IgD-negative memory B cell (primary cell): Measurements from ENCODE around the gene MXD4. TPM values are rescaled to one million over a fixed set of nuclear protein-coding genes. Genes with fewer than 3 reads are reported as not detected.

Experiments used
- H3K27ac Mint-ChIP-seq, 3 donors: one replicate each; pipeline ENCODE4 v1.8.0; 2020 to 2022; ENCODE audit warnings: mild to moderate bottlenecking in 3 of 3, mixed read lengths in 3 of 3, moderate library complexity in 1 of 3
- H3K27me3 Mint-ChIP-seq: one replicate; pipeline ENCODE4 v1.8.0; 2021; ENCODE audit warnings: mixed read lengths
- H3K36me3 Mint-ChIP-seq: one replicate; pipeline ENCODE4 v1.8.0; 2020; ENCODE audit warnings: mild to moderate bottlenecking, mixed read lengths
- H3K4me1 Mint-ChIP-seq, 3 donors: one replicate each; pipeline ENCODE4 v1.8.0; 2020 to 2022; ENCODE audit warnings: mixed read lengths in 3 of 3, mild to moderate bottlenecking in 1 of 3
- H3K4me3 Mint-ChIP-seq, 4 donors: one replicate each; pipeline ENCODE4 v1.8.0; 2020 to 2022; ENCODE audit warnings: mild to moderate bottlenecking in 4 of 4, mixed read lengths in 4 of 4, moderate library complexity in 3 of 4
- H3K9me3 Mint-ChIP-seq, 3 donors: one replicate each; pipeline ENCODE4 v1.8.0; 2020 to 2021; ENCODE audit warnings: mixed read lengths in 3 of 3, mild to moderate bottlenecking in 1 of 3
- polyA plus RNA-seq: library from polyadenylated mRNA; unstranded; fragments of 300-500 nt; fragmentation: Illumina TruSeq; gene quantifications from one replicate; pipeline ENCODE4 v1.2.3, GENCODE V29; 2021

The MXD4 gene
- polyA plus RNA-seq, 1 donor from 2014 or later: 31.1 TPM

DNA sequence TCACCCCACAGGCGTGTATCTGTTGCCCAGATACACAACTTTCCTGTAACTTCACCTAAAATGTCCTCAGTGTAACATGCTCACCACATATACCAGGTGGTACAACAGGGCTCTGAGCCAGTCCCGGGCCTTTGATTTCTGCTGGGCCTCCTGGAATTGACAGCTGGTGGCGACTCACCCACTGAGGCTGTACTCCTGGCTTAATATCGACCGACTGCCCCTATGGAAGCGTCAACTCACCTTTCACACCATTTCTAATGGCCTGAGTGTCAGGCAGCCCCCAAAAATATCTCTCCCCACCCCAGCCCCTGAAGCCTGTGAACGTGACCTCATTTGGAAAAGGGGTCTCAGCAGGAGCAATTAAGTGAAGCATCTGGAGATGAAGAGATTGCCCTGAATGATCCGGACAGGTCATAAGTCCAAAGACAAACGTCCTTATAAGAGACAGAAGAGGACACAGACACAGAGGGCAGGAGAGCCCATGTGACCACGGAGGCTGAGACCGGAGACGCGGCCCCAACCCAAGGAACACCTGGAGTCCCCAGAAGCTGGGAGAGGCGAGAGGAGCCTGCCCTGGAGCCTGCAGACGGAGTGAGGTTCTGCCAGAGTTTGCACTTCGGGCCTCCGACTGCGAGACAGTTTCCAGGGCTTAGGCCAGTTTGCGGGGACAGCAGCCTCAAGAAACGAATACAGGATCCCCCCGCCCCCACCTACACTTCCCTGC is 12.6 kb upstream of the MXD4 start:
- Mint-ChIP-seq H3K9me3 (peaks cover 0 to 1% (median 0%) of the 10 kb centered on the region in 3 donors), H3K36me3 (no peaks in the 10 kb centered on the region), H3K27me3 (peaks cover 1% of the 10 kb centered on the region), H3K4me1 (peaks cover 0 to 1% (median 0%) of the 10 kb centered on the region in 3 donors), H3K27ac (no peak overlapping the region), H3K4me3 (no peak overlapping the region)

DNA sequence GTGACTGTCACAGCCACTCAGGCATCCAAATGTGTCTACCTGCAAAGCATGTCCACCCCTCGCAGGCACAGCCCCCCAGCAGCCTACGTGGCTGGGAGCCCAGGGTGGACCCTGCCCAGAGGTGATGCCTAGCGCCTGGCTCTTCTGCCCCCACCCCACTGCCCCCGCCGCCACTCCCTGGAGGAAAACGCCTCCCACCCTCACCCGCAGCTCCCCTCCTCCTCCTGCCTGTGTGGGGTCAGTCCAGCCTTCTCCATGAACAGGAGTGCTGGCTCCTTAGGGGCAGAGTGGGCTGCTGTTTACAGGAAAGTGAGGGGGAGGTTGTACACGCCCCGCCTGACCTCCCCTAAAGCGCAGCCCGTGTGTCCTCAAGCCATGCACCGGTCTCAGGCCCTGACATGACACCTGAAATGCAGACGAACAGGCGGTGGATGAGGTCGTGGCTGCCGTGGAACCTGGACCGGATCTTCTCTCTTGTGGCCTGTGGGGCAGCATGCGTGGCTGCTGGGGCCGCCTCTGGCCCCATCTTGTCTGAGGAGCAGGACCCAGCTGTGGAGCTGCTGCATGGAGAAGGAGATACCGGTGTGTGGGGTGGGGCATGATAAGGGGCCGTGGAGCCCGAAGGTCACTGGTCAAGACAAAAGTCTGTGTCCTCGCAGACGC is 11.9 kb upstream of the MXD4 start:
- Mint-ChIP-seq H3K27ac (no peak overlapping the region), H3K4me3 (no peak overlapping the region), H3K9me3 (peaks cover 0 to 1% (median 0%) of the 10 kb centered on the region in 3 donors), H3K4me1 (peaks cover 0 to 1% (median 0%) of the 10 kb centered on the region in 3 donors), H3K36me3 (no peaks in the 10 kb centered on the region), H3K27me3 (peaks cover 1% of the 10 kb centered on the region)

DNA sequence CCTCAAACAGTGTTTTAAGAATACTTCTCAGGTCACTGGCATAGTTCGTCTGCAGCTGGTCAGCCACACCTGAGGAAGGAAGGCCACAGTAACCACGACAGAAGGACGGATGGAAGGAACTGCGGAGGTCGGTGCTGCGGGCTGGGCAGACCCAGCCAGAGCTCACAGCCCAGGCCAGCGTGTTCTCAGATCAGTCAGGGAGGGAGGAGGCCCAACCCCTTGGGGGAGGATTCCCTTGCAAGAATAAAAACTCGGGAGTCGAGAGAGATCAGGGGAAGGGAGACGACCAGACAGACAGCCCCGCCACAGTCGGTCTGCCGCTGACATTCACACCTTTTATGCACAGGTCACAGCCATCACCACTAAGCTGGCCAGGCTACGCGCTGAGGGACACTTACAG is 11.3 kb upstream of the MXD4 start:
- Mint-ChIP-seq H3K27me3 (peaks cover 1% of the 10 kb centered on the region), H3K4me1 (peaks cover 0 to 1% (median 0%) of the 10 kb centered on the region in 3 donors), H3K27ac (no peak overlapping the region), H3K4me3 (no peak overlapping the region), H3K36me3 (no peaks in the 10 kb centered on the region), H3K9me3 (peaks cover 0 to 1% (median 0%) of the 10 kb centered on the region in 3 donors)

DNA sequence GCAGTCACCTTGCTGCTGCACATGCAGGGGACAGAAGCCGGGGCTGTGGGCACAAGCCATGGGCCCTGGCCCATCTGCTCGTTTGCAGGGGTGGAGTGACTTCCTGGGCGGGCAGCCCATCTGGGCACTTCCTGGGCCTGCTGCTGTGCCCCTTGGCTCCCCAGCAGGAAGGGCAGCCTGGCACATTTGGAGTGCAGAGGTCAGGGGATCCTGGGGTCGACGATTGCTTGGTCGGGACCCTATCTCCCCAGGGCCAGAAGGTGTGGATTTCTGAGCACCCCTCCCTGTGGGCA is 10.9 kb upstream of the MXD4 start:
- peaks cover 0 to 1% (median 0%) of the 10 kb centered on the region in 3 donors for H3K4me1 Mint-ChIP-seq
- H3K27ac Mint-ChIP-seq: no peak overlapping the region
- H3K9me3 Mint-ChIP-seq: peaks cover 0 to 1% (median 0%) of the 10 kb centered on the region in 3 donors
- H3K36me3 Mint-ChIP-seq: no peaks in the 10 kb centered on the region
- H3K4me3 Mint-ChIP-seq: no peak overlapping the region
- H3K27me3 Mint-ChIP-seq: peaks cover 1% of the 10 kb centered on the region

DNA sequence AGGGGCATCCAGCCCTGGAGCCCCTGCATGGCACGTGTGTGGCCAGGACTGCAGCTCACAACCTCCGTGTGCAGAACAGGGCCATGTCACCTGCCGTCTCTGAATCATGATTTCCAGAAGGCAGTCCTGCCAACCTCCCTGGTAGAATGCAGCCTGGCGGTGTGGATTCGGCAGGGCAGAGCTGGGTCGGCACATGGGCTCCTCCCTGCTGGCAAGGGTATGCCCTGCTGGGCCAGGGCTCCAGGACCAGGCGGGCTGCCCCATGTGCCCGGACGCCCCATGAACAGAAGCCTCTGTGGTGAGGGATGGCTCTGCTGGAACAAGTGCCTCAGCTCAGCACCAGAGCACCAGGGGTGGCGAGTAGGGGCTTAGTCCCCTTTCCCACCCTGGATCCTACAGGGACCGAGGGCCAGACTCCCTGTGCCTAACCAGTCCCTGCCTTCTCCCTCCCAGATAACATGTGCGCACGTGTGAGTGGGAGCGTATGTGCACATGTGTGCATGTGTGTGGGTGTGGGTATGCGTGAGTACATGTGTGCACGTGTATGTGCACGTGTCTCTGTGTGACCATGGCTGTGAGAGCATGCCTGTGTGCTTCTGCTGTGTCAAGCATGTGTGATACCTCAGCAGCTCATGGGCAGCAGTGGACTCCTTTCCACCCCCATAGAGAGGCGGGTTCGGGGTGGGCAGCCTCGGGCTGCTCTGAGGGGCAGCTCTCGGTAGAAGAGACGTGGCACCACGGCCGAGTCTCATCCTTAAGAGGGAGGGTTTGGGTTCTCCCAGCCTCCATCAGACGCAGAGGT is 10.3 kb upstream of the MXD4 start:
- Mint-ChIP-seq H3K36me3 (no peaks in the 10 kb centered on the region), H3K27ac (no peak overlapping the region), H3K4me1 (peaks cover 0 to 1% (median 0%) of the 10 kb centered on the region in 3 donors), H3K4me3 (no peak overlapping the region), H3K27me3 (peaks cover 1% of the 10 kb centered on the region), H3K9me3 (peaks cover 0 to 1% (median 0%) of the 10 kb centered on the region in 3 donors)

DNA sequence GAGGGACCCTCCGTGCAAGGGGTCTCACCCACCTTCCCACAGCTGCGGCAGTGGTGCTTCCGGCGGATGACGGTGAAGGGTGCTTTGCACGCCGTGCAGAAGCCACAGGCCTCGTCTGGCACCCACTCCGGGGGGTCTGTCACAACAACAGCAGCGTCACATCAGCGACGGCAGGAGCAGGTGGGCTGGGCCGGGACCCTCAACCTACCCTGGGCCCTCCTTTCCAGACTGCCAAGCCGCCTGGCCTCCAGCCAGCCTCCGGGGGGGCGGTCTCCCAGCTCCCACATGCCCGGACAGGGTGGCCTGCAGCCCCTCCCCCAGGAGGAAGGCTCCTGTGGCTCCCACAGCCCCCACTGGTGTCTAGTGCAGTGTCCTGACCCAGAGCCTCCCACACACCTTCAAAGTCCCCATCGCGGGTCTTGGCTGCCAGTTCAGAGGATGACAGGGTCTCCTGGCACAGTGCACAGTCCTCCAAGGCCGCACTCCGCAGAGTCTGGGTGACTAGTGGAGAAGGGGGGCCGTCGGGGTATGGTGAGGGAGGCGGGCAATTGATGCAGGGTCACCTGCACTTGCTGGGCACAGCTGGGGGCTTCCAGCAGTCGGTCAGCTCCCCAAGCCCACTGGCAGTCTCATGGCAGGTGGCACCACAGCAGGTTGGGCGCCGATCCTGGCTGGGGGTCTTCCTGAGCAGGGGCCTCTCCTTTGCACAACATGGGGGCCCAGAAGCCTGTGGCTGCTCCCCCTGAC is 9.5 kb upstream of the MXD4 start:
- H3K27ac Mint-ChIP-seq: no peak overlapping the region
- peaks cover 0 to under 1% (median 0%) of the 10 kb centered on the region in 3 donors for H3K9me3 Mint-ChIP-seq

DNA sequence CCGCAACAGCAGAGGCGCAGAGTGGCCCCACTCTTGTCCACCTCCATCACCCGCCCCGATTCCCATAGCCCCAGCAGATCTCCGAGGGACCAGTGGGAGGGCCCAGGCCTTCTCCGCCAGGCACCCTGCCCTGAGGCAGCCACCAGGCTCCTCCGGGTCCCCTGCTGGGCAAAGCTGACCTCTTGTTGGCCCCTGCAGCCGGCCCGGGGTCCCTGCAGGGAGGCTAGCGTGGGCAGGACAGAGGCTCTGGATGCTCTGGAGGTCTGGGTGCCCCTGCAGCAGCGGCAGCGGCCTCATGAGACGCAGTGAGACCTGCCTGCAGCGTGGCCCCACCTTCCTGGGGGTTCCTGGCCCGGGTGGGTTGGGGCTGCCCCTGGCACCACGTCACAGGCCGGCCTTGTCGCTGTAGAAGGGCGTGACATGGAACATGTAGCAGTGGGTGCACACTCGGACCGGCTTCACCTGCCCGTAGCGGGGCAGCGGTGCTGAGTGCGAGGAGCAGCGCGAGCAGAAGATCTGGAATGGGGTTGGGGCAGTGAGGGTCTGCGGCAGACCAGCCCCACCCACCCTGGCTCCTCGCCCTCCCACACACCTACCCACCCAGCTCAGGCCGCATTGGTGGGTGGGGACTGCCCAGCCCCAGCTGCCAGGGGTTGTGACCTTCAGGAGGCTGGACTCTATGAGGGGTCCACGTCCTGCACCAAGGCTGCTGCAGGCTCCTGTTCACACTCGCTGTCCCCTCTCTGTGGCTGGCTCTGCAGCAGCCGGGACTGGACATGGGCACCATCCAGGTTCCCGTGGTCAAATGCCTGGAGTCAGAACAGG is 8.6 kb upstream of the MXD4 start:
- Mint-ChIP-seq H3K9me3 (no peaks in the 10 kb centered on the region), H3K4me1 (peaks cover 0 to 1% (median 0%) of the 10 kb centered on the region in 3 donors), H3K27ac (peak overlapping the region in 1 of 3 donors; percentile 27), H3K36me3 (no peaks in the 10 kb centered on the region), H3K4me3 (no peak overlapping the region), H3K27me3 (peaks cover 1% of the 10 kb centered on the region)

More for the DNA sequence above, 9.5 kb upstream of the MXD4 start:
- Mint-ChIP-seq H3K27me3 (peaks cover 1% of the 10 kb centered on the region), H3K4me1 (peaks cover 0 to 1% (median 0%) of the 10 kb centered on the region in 3 donors), H3K4me3 (no peak overlapping the region), H3K36me3 (no peaks in the 10 kb centered on the region)

DNA sequence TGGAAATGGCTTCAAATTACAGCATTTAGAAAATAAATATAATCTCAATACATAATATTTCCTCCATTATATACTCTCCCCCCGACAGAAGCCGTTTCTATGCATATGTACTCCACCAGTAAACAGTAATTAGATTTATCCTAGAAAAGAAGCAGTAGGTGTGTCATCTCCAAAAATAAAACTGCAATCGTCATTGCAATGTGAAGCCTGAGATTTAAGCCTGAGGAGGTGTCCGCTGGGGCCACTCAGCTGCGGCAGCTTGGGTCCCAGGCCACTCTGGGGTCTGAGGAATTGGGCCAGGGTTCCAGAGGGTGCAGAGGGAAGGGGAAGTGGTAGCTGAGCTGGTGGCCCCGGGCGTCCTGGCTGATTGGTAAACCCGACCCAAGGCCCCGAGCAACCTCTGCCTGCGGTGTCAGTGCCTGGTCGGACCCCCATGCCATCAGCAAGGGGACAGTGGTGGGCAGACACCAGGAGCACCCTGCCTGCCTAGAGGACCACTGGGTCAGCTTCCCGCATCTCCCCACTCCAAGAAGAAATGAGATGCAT is 7.8 kb upstream of the MXD4 start:
- Mint-ChIP-seq H3K36me3 (no peaks in the 10 kb centered on the region), H3K4me1 (peaks cover 0 to 1% (median 0%) of the 10 kb centered on the region in 3 donors), H3K27ac (peak overlapping the region in 1 of 3 donors; percentile 27), H3K4me3 (no peak overlapping the region), H3K27me3 (peaks cover 1% of the 10 kb centered on the region), H3K9me3 (no peaks in the 10 kb centered on the region)

DNA sequence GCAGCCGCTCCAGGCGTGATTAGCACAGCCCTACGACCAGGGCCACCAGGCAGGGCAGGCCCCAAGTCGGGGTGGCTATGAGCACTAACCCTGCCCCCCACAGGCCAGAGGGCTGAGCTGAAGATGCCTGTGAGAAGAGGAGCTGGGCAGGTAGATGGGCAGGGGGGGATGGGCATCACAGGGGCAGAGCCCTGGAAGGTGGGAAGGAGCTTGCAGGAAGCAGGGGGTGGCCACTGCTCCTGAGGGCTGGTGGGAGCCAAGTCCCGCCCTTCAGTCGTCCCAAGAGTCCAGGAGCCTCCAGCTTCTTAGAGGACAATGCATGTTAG is 7.3 kb upstream of the MXD4 start:
- Mint-ChIP-seq H3K9me3 (no peaks in the 10 kb centered on the region), H3K27me3 (peaks cover 1% of the 10 kb centered on the region), H3K4me1 (peaks cover 0 to 2% (median 1%) of the 10 kb centered on the region in 3 donors), H3K4me3 (no peak overlapping the region), H3K36me3 (no peaks in the 10 kb centered on the region), H3K27ac (no peak overlapping the region)

DNA sequence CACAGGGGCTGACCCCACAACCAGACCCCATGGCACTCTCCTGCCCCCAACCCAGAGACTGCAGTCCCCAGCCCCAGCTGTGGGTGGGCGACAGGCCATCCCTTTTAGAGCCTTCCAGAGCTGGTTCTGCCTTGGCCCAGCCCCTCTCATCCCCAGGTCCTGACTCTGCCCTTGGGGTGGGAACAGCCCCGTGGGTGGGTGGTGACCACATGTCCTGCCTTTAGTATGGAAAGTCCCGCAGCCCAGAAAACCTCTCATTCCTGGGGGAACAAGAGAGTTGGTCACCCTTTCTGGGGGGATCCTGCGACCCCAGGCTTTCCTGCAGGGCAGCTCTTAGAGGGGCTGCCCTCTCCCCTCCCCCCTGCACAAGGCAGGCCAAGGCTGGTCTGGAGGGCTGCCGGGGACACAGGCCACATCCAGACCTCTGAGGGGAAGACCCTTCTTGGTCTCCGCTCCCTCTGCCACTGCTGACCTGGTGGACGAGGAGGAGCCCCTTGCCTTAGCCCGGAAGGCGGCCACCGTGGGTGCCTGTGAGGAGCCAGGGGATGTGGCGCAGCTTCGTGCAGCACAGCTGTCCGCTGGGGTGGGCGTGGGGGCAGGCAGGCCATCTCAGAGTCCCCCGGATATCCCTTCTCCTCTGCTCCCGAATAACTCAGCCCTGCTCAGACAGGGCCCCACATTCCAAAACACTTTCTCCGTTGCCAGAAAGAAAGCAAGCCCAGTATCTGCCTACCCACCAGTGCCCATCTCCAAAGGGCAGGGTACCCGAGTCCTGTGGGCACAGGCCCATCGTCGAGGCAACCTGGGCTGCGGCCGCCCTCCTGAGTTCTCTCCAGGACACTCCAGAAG is 6.7 kb upstream of the MXD4 start:
- no peak overlapping the region for H3K4me3 Mint-ChIP-seq

DNA sequence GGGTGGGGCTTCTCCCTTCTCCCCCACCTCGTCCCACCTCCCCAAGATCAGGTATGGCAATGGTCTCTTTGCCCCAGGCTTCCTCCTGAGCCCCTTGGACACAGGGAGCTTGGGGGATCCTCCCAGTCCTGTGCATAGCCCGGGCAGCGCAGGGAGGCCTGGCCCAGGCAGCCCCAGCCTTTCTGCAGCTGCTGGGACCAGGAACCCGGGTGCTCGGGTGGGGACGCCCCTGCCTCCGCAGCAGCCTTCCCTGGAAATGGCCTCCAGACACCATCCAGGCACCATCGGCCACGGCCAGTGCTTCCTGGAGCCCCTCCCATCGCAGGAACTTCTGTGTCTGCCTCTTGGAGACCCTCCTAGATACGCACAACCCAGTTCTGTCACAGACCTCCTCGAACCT is 5.9 kb upstream of the MXD4 start:
- Mint-ChIP-seq H3K4me3 (no peak overlapping the region), H3K36me3 (no peaks in the 10 kb centered on the region), H3K9me3 (no peaks in the 10 kb centered on the region), H3K27me3 (peaks cover 1% of the 10 kb centered on the region), H3K4me1 (peaks cover 0 to 4% (median 1%) of the 10 kb centered on the region in 3 donors), H3K27ac (no peak overlapping the region)

More for the DNA sequence above, 6.7 kb upstream of the MXD4 start:
- Mint-ChIP-seq H3K27ac (no peak overlapping the region), H3K4me1 (peaks cover 0 to 4% (median 1%) of the 10 kb centered on the region in 3 donors), H3K36me3 (no peaks in the 10 kb centered on the region), H3K27me3 (peaks cover 1% of the 10 kb centered on the region), H3K9me3 (no peaks in the 10 kb centered on the region)

DNA sequence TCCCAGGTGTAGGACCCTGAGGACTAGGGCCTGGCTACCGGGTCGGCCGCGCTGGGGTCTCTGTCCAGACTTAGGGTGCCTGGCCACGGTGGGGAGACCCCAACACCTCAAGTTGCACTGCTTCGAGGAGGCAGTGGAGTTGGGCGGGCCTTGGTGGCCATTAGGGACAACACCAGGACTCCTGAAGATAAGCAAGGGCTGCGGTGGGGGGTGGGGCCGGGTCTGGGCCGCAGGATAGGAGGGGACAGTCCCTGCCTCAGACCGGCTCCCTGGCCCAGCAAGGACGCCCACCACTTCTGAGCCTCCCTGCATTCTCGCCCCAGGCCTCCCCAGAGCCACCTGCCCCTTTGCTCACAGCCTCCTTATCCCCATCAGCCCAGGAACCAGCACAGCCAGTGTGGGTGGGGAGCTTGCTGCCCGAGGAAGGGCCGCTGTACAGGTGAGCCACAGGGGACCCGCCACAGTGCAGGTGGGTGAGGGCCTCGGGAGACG is 5.5 kb upstream of the MXD4 start:
- Mint-ChIP-seq H3K36me3 (no peaks in the 10 kb centered on the region), H3K27me3 (peaks cover 1% of the 10 kb centered on the region), H3K4me3 (no peak overlapping the region), H3K9me3 (no peaks in the 10 kb centered on the region), H3K27ac (no peak overlapping the region), H3K4me1 (peaks cover 0 to 4% (median 1%) of the 10 kb centered on the region in 3 donors)

DNA sequence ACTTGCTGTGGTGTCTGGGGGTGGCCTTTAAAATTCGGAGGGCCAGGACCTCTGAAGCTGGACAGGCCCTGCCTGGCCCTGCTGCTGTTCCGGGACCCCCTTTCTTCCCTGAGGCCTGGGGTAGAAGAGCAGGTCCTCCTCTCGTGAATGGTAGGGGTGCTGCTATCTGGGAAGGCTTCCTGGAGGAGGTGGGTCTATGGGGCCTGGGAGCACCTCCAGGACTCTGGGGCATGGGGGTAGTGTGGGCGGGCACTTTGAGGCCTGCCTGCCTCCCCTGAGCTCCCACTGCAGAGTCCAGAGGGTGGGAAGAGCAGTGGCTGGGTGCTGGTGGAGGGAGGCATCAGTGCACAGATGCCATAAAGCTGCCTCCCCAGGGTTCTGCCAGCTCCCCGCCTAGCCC is 4.9 kb upstream of the MXD4 start:
- Mint-ChIP-seq H3K4me1 (peaks cover 0 to 4% (median 1%) of the 10 kb centered on the region in 3 donors), H3K27ac (no peak overlapping the region), H3K36me3 (no peaks in the 10 kb centered on the region), H3K4me3 (no peak overlapping the region), H3K9me3 (no peaks in the 10 kb centered on the region), H3K27me3 (peaks cover 1% of the 10 kb centered on the region)
